Measurements from ENCODE around the gene ACP2. TPM values are rescaled to one million over a fixed set of nuclear protein-coding genes. Genes with fewer than 3 reads are reported as not detected.

ACP2 gene
- total RNA-seq, 2 donors from 2014 or later = 45.2 to 59.4 TPM

DNA sequence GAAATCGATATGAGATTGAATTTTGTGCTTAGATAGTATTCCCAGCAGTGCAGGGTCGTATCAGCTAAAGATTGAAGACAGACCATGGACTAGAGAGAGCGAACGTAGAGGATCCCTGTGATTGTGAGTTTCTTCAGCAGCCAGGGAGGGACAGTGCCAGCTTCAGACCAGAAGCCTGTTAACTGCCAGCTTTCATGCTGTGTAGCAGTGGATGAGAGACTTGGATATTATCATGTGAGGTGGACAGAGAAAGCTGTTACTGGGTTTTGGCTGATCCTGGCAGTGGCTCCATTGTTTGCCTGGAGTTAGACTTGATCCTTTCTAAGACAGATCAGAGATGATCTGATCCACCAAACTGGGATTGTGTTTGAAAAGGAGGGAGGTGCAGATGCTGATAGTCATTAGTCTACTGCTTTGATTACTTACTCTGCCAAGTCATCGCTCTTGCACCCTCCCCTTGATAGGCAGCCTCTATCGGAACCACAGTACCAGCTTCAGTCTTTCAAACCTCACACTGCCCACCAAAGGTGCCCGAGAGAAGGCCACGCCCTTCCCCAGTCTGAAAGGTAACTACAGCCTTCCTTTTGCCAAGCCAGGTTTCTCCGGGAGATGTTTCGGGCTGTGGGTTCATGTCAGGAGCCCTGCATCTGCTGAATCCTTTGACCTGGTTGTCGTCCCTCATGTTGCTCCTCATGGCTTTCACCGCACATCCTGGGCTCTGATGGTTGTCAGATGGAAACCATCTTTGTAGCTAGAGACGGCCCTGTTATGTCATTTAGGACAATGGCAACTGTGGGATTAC, 37.6 kb upstream of the ACP2 start:
- TF ChIP-seq, protein P1, sequence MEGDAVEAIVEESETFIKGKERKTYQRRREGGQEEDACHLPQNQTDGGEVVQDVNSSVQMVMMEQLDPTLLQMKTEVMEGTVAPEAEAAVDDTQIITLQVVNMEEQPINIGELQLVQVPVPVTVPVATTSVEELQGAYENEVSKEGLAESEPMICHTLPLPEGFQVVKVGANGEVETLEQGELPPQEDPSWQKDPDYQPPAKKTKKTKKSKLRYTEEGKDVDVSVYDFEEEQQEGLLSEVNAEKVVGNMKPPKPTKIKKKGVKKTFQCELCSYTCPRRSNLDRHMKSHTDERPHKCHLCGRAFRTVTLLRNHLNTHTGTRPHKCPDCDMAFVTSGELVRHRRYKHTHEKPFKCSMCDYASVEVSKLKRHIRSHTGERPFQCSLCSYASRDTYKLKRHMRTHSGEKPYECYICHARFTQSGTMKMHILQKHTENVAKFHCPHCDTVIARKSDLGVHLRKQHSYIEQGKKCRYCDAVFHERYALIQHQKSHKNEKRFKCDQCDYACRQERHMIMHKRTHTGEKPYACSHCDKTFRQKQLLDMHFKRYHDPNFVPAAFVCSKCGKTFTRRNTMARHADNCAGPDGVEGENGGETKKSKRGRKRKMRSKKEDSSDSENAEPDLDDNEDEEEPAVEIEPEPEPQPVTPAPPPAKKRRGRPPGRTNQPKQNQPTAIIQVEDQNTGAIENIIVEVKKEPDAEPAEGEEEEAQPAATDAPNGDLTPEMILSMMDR (IDR thresholded peaks at IDR 0.05) = no peak
- H3K27me3 ChIP-seq = no peaks in the 10 kb centered on the region
- DNase-seq (ENCODE audit: low spot score) = no peak
- H3K4me1 ChIP-seq = peaks cover 0 to 28% of the 10 kb centered on the region in 2 donors
- H3K9me3 ChIP-seq = no peaks in the 10 kb centered on the region
- peaks cover 89% of the 10 kb centered on the region for H3K36me3 ChIP-seq
- H3K27ac ChIP-seq = peak overlapping the region; percentile 57 to 80
- H3K4me3 ChIP-seq = no peak overlapping the region

DNA sequence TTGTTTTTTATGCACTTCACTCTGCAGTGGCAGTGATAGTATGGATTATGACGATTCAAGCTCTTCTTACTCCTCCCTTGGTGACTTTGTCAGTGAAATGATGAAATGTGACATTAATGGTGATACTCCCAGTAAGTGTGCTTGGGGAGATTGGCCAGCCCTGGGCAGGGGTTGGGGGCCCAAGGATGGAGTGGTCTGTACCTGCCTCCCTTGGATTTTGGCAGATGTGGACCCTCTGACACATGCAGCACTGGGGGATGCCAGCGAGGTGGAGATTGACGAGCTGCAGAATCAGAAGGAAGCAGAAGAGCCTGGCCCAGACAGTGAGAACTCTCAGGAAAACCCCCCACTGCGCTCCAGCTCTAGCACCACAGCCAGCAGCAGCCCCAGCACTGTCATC, 35.5 kb upstream of the ACP2 start:
- Histone ChIP-seq H3K4me1 (peaks cover 0 to 33% of the 10 kb centered on the region in 2 donors), H3K27ac (no peak overlapping the region)
- TF ChIP-seq, protein P1 (IDR thresholded peaks at IDR 0.05) = no peak

DNA sequence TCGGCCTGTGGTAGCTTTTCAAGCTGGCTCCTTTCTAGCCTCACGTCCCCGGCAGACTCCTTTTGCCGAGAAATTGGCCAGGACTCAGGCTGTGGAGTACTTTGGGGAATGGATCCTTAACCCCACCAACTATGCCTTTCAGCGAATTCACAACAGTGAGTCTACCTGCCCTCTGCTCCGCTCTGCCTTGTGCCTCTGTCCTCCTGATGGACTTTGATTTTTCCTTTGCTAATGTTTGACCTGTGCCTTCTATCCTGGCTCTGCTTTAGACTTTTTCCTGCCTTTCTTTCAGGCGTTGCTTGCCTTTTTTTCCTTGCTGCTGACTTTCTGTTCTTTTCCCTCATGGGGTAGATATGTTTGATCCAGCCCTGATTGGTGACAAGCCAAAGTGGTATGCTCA, 33.8 kb upstream of the ACP2 start:
- TF ChIP-seq, protein P1 (IDR thresholded peaks at IDR 0.05) = no peak
- Histone ChIP-seq H3K4me1 (peaks cover 0 to 32% of the 10 kb centered on the region in 2 donors), H3K4me3 (no peak overlapping the region), H3K36me3 (peaks cover 97% of the 10 kb centered on the region), H3K9me3 (no peaks in the 10 kb centered on the region), H3K27ac (peak overlapping the region in 1 of 2 donors; percentile 15), H3K27me3 (no peaks in the 10 kb centered on the region)
- no peak for DNase-seq (ENCODE audit: low spot score)

More for the DNA sequence above, 35.5 kb upstream of the ACP2 start:
- H3K36me3 ChIP-seq = peaks cover 89% of the 10 kb centered on the region
- no peak overlapping the region for H3K4me3 ChIP-seq
- H3K9me3 ChIP-seq = no peaks in the 10 kb centered on the region
- no peaks in the 10 kb centered on the region for H3K27me3 ChIP-seq
- no peak for DNase-seq (ENCODE audit: low spot score)

DNA sequence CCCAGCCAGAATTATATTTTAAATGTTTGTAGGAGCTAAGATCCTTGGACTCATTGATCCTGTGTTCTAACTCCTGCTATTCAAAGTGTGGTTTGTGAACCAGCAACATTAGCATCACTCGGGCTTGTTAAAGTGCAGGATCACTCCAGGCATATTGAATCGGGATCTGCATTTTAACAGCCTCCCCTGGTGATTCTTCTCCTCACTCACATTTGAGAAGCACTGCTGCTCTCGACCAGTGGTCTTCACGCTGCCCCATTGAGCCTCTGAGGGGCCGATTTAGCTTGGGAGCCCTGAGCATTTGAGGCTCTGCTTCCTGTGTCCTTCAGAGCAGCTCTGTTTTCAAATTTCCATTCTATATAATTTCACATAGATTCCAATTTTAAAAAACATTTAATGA, 32.2 kb upstream of the ACP2 start:
- DNase-seq (ENCODE audit: low spot score) = no peak
- Histone ChIP-seq H3K4me1 (peaks cover 0 to 29% of the 10 kb centered on the region in 2 donors), H3K27ac (peak overlapping the region; percentile 52 to 82), H3K9me3 (no peaks in the 10 kb centered on the region), H3K27me3 (no peaks in the 10 kb centered on the region), H3K4me3 (no peak overlapping the region), H3K36me3 (peaks cover 97% of the 10 kb centered on the region)
- TF ChIP-seq, protein P1 (IDR thresholded peaks at IDR 0.05) = no peak

DNA sequence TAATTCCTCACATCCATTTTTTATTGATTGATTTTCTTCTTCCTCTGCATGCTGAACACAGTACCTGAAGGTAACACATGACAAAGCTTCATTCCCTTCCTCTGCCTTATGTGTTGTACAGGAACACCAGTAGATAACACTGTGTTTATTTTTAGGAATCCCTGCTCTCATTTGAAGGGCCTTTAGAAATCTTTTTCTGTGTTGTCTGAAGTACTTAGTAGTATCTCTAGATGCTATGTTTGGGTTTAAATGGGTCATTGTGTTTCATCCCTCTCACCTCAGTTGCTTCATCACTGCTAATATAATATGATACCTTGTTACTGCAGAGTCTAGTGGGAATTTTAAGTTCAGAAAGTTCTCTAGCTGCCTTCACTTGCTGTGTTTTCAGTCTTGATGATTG, 31.5 kb upstream of the ACP2 start:
- TF ChIP-seq, protein P1 (IDR thresholded peaks at IDR 0.05) = no peak
- Histone ChIP-seq H3K27ac (peak overlapping the region; percentile 52 to 82), H3K27me3 (no peaks in the 10 kb centered on the region), H3K9me3 (no peaks in the 10 kb centered on the region), H3K4me1 (peaks cover 0 to 21% of the 10 kb centered on the region in 2 donors), H3K4me3 (no peak overlapping the region), H3K36me3 (peaks cover 98% of the 10 kb centered on the region)
- DNase-seq (ENCODE audit: low spot score) = no peak

Measured in right atrium auricular region (tissue), 2 donors.